ENCODE results near the gene RIOK3.

Gene RIOK3

DNA sequence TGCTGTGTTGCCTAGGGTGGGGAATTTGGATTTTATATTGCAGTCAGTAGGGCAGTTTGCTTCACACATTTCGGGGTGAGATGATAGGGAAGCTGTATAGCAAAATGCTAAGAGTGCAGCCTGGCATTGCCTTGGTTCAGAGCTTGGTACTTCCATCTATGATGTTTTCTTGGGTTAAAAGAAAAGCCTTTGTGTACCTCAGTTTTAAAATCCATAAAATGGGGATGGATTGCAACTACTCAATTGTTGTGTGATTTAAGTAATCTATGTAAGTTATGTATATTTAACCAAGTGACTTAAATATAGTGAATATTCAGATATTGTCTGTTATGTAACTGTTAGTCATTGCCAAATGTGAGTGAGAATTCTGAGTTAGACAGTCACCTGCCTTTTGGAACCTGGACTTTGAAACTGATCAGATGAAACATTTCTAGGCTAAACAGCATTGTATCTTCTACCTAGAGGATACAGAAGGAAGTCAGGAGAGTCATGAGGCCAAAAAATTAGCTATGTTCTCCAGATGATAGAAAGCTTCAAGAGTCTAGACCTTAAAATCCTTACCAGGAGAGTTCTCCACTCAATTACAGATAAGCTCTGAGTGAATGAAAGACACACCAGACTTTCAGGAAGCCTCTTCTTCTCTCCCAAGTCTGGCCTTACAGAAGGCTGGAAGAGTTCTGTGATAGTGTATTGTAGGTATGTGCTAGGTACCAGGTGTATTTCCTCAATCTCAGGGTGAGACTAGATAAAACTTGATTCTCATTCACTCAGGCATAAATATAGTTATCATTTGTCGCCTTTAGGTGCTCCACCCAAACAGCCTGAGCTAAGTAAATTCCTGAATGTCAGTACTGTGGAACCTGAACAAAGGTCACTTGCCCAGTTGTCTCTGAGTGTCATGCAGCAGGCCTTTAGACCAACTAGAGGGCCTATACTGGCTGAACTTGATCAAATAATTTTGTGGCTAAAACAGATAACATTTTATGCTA is 7.5 kb downstream of the RIOK3 start:
- no peak for DNase-seq (ENCODE audit: low read depth)
- TF ChIP-seq, protein P1, sequence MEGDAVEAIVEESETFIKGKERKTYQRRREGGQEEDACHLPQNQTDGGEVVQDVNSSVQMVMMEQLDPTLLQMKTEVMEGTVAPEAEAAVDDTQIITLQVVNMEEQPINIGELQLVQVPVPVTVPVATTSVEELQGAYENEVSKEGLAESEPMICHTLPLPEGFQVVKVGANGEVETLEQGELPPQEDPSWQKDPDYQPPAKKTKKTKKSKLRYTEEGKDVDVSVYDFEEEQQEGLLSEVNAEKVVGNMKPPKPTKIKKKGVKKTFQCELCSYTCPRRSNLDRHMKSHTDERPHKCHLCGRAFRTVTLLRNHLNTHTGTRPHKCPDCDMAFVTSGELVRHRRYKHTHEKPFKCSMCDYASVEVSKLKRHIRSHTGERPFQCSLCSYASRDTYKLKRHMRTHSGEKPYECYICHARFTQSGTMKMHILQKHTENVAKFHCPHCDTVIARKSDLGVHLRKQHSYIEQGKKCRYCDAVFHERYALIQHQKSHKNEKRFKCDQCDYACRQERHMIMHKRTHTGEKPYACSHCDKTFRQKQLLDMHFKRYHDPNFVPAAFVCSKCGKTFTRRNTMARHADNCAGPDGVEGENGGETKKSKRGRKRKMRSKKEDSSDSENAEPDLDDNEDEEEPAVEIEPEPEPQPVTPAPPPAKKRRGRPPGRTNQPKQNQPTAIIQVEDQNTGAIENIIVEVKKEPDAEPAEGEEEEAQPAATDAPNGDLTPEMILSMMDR (conservative IDR thresholded peaks at IDR 0.05; ENCODE audit: low read depth, low read length), result no peak
- H3K4me3 ChIP-seq (ENCODE audit: low read length), result no peak overlapping the region

DNA sequence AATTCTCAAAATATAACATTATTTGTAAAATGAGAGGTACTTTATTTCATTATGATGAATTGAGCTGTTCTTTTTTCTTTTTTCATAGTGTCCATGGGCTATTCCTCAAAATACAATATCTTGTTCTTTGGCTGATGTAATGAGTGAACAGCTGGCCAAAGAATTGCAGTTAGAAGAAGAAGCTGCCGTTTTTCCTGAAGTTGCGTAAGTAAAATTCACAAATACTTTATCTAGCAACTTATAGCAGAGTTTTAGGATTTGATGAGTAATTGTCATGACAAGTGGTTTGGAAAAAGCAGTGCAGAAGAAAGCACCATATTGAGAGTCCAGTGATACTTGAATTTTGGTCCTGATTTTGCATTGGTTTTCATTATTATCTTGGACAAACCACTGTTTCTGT is 9.8 kb downstream of the RIOK3 start:
- no peak for DNase-seq (ENCODE audit: low read depth)
- TF ChIP-seq, protein P1 (conservative IDR thresholded peaks at IDR 0.05; ENCODE audit: low read depth, low read length), result no peak
- no peak overlapping the region for H3K4me3 ChIP-seq (ENCODE audit: low read length)

DNA sequence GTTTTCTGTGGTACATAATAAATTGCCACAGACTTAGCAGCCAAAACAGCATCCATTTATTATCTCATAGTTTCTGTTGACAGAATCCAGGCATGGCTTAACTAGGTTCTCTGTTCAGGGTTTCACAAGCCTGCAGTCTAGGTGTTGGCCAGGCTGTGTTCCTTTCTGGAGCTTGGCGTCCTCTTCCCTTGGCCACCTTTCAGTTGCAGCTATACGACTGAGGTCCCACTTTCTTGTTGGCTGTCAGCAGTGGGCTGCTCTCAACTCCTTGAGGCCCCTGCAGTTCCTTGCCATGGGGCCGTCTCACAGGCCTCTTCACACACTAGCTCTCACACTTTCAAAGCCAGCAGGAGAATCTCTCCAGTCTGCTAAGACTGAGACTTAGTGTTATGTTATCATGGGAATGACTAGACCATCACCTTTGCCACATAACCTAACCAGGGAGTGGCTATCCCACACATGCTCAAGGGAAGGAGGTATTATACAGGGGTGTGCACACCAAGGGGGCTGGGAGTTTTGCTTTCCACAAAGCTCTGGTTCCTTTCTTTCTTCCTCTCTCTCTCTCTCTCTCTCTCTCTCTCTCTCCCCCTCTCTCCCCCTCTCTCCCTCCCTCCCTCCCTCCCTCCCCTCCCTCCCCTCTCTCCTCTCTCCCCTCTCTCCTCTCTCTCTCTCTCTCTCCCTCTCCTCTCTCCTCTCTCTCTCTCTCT is 15.8 kb downstream of the RIOK3 start:
- no peak for DNase-seq (ENCODE audit: low read depth)
- H3K4me3 ChIP-seq (ENCODE audit: low read length), result no peak overlapping the region
- TF ChIP-seq, protein P1 (conservative IDR thresholded peaks at IDR 0.05; ENCODE audit: low read depth, low read length), result no peak

DNA sequence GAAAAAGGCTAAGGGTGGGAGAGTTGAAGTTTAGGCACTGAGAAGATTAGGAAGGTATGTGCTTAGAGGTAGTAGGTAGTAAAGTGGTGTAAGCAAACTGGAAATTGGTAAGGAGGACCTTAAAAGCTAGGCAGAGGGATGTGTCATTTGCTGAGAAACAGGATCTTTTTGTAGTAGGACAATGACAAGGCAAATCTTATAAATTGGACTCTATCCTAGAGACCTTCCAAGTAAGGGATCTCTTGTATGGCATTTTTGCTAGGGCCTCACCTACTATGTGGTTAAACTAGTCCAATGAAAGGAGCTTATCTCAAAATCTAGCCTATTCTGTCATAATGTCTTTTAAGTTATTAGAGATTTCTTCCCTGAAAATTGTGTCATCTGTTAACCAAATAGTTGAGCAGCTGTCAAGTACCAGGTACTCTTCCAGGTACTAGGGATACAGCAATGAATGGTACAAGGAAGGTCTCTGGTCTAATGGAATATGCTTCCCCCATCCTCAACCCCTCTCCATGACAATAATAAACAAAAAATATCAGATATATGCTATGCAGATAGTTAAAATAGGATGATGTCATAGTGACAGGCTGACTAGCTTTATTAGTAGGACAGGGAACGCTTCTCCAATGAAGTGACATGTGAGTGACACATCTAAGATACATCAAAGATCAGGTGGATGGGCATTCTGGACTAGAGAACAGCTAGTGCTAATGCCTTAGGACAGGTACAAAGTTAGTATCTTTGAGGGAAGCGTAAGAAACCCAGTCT is 17.7 kb downstream of the RIOK3 start:
- no peak overlapping the region for H3K4me3 ChIP-seq (ENCODE audit: low read length)
- TF ChIP-seq, protein P1 (conservative IDR thresholded peaks at IDR 0.05; ENCODE audit: low read depth, low read length), result no peak
- DNase-seq (ENCODE audit: low read depth), result no peak

DNA sequence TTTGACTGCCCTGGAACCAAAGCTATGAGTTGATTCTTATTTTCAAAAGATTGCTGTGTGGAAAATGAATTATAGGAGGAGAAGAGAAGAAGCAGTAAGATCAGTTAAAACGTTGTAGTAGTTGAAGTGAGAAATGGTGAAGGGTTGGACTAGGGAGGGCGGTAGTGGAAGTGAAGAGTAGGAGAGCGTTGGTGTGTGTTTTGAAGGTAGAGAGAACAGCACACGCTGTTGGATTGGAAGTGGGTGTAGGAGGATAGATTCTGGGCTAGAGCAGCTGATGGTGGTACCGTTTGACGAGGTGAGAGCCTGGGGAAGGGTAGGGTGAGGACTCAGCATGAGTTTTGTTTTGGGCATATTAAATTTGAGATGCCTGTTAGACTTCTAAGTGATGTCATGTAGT is 18.4 kb downstream of the RIOK3 start:
- no peak for DNase-seq (ENCODE audit: low read depth)
- TF ChIP-seq, protein P1 (conservative IDR thresholded peaks at IDR 0.05; ENCODE audit: low read depth, low read length), result no peak

DNA sequence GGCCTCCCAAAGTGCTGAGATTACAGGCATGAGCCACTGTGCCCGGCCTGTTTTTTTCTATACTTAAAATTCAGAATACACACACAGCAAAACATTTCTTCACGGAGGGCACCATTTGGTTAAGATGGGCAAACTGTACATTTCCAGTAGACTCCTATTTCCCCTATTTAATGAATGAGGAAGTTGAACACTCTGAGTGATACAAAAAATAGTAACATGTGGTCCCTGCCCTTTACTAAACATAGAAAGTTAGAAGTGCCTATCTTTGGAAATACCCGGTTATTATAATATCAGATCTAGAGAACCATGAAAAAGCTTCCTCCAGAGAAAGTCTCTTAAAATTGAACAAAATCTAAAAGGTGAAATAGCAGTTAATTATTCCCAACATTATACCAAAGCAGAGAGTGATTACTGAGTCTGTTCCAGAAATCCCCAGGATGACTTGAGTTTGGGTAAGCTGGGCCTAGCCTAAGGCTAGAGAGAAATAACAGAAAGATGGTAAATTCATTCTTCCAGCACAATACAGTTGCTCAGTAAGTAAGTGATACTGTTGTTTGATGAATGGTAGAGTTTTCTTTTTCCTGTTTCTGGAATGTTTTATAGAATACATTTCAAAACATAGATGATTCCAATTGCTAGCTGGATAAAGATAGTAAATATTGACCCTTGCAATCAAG is 26.9 kb downstream of the RIOK3 start:
- TF ChIP-seq, protein P1 (conservative IDR thresholded peaks at IDR 0.05; ENCODE audit: low read depth, low read length), result no peak
- DNase-seq (ENCODE audit: low read depth), result no peak
- H3K4me3 ChIP-seq (ENCODE audit: low read length), result no peak overlapping the region

More for the DNA sequence above, 18.4 kb downstream of the RIOK3 start:
- H3K4me3 ChIP-seq (ENCODE audit: low read length), result no peak overlapping the region

Data from retinal pigment epithelial cell (primary cell).